Neural progenitor cell (in vitro differentiated cells): ENCODE measurements around the gene HDAC4.

Experiments
- EZH2 ChIP-seq: fragments of 200-600 bp; sonication (generic); IDR thresholded peaks from 2 replicates; pipeline ENCODE4 v1.6.1; 2017; ENCODE audit warnings: antibody characterized with exemption, mild to moderate bottlenecking, moderate library complexity
- EZH2phosphoT487 ChIP-seq: fragments of 200-600 bp; sonication (generic); IDR thresholded peaks from 2 replicates; pipeline ENCODE4 v1.6.1; 2017; ENCODE audit warnings: antibody characterized with exemption
- TF ChIP-seq, protein P1 (sequence below): fragments of 200-600 bp; sonication (generic); IDR thresholded peaks from 2 replicates; pipeline ENCODE4 v1.5.1; 2017; ENCODE audit warnings: antibody characterized with exemption, mild to moderate bottlenecking

DNA sequence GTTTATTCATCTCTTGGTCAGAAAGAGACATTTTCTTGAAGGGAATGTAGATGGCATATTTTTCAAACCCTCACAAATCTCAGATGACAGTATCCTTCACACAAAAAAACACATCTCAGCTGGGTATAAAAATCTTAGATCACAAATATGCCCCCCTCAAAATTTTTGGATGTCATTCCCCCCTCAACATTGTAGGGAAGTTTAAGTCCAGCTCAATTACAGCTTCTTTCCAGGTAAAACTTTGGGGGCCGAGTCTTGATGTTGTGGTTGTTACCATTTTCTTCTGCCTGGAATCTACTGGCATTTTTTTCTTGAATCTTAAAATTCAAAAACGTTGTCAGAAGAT lies 46.1 kb downstream of the HDAC4 start:
- TF ChIP-seq, protein P1, sequence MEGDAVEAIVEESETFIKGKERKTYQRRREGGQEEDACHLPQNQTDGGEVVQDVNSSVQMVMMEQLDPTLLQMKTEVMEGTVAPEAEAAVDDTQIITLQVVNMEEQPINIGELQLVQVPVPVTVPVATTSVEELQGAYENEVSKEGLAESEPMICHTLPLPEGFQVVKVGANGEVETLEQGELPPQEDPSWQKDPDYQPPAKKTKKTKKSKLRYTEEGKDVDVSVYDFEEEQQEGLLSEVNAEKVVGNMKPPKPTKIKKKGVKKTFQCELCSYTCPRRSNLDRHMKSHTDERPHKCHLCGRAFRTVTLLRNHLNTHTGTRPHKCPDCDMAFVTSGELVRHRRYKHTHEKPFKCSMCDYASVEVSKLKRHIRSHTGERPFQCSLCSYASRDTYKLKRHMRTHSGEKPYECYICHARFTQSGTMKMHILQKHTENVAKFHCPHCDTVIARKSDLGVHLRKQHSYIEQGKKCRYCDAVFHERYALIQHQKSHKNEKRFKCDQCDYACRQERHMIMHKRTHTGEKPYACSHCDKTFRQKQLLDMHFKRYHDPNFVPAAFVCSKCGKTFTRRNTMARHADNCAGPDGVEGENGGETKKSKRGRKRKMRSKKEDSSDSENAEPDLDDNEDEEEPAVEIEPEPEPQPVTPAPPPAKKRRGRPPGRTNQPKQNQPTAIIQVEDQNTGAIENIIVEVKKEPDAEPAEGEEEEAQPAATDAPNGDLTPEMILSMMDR, result no peak
- TF ChIP-seq EZH2phosphoT487, result no peak
- TF ChIP-seq EZH2, result no peak
